Hypothalamus (tissue), 51 donors: Measurements from ENCODE around the gene WDR7.

ENCODE experiments used
- DNase-seq, 51 donors: peaks; one replicate each; lab custom pipeline; 2025; lab: John Stamatoyannopoulos, UW

WDR7 gene

GRCh38 chr18:56873441-56874140 lies 222.4 kb downstream of the WDR7 start:
- DNase-seq: peak in 33 of 51 donors; percentile 3 to 81 (median 30)

GRCh38 chr18:56878711-56879110 lies 227.6 kb downstream of the WDR7 start:
- DNase-seq: no peak

- no peak for DNase-seq
Observed at GRCh38 chr18:56884511-56884910, 233.4 kb downstream of the WDR7 start.

GRCh38 chr18:56888978-56889377 lies 237.8 kb downstream of the WDR7 start:
- DNase-seq: no peak

- no peak for DNase-seq
Observed at GRCh38 chr18:56889621-56890020, 238.5 kb downstream of the WDR7 start.

- DNase-seq: no peak
Observed at GRCh38 chr18:56890632-56891031, 239.5 kb downstream of the WDR7 start.

GRCh38 chr18:56891116-56891515 lies 240.0 kb downstream of the WDR7 start:
- DNase-seq: no peak

- DNase-seq: no peak
Observed at GRCh38 chr18:56891870-56892269, 240.7 kb downstream of the WDR7 start.

GRCh38 chr18:56897122-56897521 lies 246.0 kb downstream of the WDR7 start:
- no peak for DNase-seq

- DNase-seq: no peak
Observed at GRCh38 chr18:56899660-56900059, 248.5 kb downstream of the WDR7 start.

- no peak for DNase-seq
Observed at GRCh38 chr18:56900195-56901094, 249.3 kb downstream of the WDR7 start.

GRCh38 chr18:56901919-56902318 lies 250.8 kb downstream of the WDR7 start:
- DNase-seq: no peak

- DNase-seq: no peak
Observed at GRCh38 chr18:56902653-56903052, 251.5 kb downstream of the WDR7 start.

GRCh38 chr18:56903686-56904085 lies 252.5 kb downstream of the WDR7 start:
- DNase-seq: no peak

- DNase-seq: no peak
Observed at GRCh38 chr18:56907771-56908170, 256.6 kb downstream of the WDR7 start.

GRCh38 chr18:56910237-56910636 lies 259.1 kb downstream of the WDR7 start:
- DNase-seq: no peak

- no peak for DNase-seq
Observed at GRCh38 chr18:56910967-56911366, 259.8 kb downstream of the WDR7 start.

- no peak for DNase-seq
Observed at GRCh38 chr18:56913941-56914340, 262.8 kb downstream of the WDR7 start.

GRCh38 chr18:56919190-56919589 lies 268.0 kb downstream of the WDR7 start:
- DNase-seq: no peak

GRCh38 chr18:56921896-56922480 lies 270.8 kb downstream of the WDR7 start:
- no peak for DNase-seq

- no peak for DNase-seq
Observed at GRCh38 chr18:56926734-56927133, 275.6 kb downstream of the WDR7 start.

- no peak for DNase-seq
Observed at GRCh38 chr18:56927786-56928185, 276.6 kb downstream of the WDR7 start.
